GM21717 (cell line): ENCODE data around the gene LTC4S.
"Not testable (repeated sequence)": the region's sequence is repeated elsewhere in the genome, so short reads cannot be mapped to it uniquely, and the experiment has no call there.

ENCODE experiments used
- ATAC-seq: cut with Tn5 transposase; IDR thresholded peaks from one replicate; pipeline ENCODE4 v1.9.1; 2021; ENCODE audit warnings: mild to moderate bottlenecking, moderate library complexity; ENCODE audit not compliant: unreplicated experiment

Gene LTC4S

DNA sequence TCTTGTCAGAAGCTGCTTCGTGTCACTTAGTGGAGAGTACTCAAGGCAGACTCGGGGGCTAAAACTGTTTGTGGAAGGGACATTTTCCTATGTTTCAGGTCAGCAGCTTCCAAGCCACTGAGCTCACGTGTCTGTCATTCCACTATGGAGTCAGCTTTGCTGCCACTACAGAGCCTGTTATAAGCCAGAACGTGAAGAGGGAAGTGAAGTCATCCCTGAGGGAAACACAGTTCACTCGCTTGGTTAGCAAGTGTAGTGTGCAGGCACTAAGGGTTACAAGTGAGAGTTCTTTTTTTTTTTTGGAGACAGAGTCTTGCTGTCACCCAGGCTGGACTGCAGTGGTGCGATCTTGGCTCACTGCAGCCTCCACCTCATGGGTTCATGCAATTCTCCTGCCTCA is 24.5 kb upstream of the LTC4S start:
- no peak for ATAC-seq

DNA sequence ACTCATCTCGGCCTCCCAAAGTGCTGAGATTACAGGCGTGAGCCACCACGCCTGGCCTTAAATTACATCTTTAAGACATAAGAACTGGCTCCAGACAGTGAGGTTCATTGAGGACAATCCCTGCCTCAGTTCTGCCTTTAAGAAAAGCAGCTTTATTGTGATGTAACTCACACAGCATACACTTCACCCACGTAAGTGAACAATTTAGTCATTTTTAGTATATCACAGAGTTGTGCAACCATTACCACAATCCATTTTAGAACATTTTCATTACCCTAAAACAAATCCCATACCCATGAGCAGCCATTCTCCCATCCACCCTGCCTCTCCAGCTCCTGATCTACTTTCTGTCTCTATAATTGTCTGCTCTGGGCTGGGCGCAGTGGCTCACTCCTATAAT is 24.0 kb upstream of the LTC4S start:
- no peak for ATAC-seq

- ATAC-seq, result no peak
Measured at GRCh38 chr5:179771311-179771895, 22.4 kb upstream of the LTC4S start.

DNA sequence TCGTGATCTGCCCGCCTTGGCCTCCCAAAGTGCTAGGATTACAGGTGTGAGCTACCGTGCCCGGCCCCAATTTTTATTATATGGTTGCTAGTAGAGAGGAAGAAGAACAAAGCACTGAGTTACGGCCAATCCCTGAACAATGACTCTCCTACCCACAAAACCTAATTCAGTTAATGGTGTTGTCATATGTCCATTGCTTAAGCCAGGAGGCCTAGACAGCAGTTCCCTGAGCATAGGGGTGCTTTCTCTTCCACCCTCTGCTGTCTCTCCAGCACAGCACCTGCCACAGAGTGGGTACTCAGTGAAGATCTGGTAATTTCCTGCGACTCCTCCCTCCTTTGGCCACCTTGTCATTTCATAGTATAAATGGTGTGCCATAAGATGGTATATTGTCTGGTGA is 21.4 kb upstream of the LTC4S start:
- ATAC-seq, result no peak

DNA sequence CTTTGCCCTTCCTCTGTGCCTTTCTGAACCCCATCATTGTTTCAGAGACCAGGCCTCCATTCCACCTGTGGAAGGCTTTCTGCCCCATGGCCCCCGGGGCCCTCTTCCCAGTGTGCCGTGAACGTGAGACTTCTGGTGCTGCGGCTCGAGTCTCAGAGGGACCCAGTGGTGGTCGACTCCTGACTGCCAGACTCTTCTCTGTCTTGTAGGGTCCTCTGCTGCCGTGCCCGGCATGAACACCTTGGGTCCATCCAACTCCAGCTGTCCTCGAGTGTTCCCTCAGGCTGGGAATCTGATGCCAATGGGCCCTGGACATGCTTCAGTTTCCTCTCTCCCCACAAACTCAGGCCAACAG is 20.1 kb upstream of the LTC4S start:
- no peak for ATAC-seq

- ATAC-seq, result no peak
Measured at GRCh38 chr5:179774442-179774841, 19.3 kb upstream of the LTC4S start.

- ATAC-seq, result no peak
Measured at GRCh38 chr5:179776411-179776938, 17.3 kb upstream of the LTC4S start.

DNA sequence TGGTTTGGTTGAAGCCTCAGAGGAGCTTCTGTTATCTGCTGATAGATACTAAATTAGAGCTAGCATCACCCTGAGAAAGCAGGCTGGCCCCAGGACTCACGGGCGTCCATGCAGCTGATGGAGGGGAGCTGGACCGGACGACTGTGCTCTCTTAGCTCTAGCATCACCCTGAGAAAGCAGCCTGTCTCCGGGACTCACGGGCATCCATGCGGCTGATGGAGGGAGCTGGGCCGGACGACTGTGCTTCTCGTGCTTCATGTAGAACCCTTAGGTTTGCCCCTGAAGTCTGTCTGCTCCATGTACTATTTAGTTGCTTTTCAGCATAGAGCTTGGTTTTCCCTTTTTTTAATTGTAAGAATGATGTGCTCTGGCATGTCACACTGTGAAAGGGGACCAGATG is 16.3 kb upstream of the LTC4S start:
- ATAC-seq, result no peak

DNA sequence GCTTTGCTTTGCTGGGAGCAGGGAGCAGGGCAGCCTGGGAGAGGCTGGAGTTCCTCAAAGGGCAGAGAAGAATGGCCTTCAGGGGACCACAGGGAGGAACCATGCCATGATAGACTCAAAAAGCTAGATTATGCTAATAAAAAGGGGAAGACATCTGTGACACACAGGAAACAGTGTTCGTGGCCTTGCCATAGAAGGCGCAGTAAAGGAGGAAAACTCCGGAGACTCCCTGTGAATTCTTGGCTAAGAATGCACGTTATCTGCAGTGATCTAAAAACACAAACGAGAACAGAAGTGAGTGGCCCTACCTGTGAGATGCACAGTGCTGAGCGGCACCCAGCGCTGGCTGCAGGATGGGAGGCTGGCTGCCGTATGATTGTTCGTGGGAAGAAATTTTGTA is 15.9 kb upstream of the LTC4S start:
- ATAC-seq, result no peak

DNA sequence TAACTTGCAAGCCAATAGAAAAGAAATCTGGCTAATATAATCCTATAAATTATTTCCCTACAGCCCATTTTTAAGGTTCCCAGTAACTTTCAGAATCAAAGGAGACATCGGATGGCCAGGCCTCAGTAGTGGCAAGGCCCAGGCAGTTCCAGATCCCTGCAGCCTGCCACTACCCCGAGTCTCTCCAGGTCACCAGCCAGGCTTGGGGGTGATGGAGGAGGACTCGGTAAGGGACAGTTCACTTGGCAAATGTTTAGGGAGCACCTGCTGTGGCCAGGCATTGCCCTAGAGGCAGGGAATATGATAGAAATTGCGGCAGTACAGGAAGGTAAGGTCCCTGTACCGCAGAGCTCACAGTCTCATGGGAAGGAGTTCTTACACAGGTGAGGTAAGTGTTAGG is 15.2 kb upstream of the LTC4S start:
- ATAC-seq, result no peak

DNA sequence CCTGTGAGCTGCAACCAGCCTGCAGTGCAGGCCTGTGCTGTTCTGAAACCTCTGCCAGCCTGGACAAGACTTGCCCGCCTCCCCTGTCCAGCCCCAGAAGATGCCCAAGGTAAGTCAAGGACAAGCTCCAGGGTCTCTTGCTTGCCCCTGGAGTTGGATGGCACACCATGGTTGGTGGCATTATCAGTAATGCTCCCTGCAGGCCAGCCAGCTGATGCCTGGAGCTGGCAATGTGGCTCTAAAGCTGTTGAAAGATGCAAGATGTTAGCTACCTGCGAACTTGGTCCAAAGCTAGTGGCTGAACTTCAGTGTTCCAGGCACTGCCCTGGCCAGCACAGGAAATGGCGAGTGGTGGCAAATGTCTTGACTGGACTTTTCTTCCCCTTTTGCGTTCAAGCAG is 14.0 kb upstream of the LTC4S start:
- no peak for ATAC-seq

DNA sequence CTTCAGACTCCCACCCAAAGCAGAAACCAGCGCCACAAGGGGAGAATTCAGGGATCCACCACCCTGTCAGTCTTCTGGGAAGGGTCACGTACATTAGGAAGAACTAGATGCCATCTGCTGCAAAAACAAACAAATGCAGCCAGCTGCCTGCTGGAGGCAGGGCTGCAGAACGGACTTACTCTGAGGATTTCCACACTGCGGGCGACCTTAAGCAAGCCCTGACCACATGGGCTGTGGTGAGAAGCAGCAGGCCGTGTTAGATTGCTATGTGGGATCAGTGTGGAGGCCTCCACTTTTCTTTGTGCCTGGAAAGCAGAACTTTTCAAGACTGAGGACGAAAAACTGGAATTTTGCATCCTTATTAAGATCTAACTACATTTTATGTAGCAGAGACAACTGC is 13.4 kb upstream of the LTC4S start:
- ATAC-seq, result no peak

GRCh38 chr5:179781846-179782245 is 11.9 kb upstream of the LTC4S start:
- no peak for ATAC-seq

DNA sequence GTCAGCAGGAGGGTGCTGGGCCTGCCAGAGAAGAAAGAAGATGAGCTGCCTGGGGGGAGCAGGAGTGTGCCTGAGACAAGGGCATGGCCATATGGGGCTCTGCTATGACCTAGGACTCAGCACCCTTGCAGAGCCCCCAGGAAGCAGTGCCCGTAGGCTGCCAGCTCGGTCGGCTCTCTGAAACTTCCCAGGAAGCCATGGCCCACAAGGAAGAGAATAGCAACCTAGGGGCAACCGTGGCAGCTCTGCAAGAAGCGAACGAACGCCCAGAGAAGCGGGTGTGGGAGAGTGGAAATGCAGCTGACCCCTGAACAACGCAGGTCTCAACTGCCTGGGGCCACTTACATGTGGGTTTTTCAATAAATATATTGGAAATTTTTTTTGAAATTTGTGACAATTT is 10.7 kb upstream of the LTC4S start:
- no peak for ATAC-seq

DNA sequence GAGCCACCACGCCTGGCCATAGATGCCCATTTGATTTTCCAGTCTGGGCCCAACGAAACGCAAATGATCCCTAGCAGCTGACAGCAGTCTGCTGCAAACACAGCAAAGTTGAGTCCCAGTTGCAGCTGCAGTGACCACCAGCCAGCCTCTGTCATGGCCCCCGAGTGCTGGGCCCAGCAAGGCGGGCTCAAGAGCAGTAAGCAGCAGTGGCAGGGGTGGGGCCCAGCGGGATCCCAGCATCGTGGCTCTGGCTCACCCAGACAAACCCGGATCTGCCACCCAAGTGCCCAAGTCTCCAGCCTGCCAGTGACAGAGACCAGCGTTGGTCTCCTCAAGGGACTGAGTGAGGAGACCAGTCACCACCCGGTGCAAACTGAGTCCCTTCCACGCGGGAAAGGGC is 6.9 kb upstream of the LTC4S start:
- no peak for ATAC-seq

- ATAC-seq, result no peak
Measured at GRCh38 chr5:179788193-179788854, 5.5 kb upstream of the LTC4S start.

- ATAC-seq, result not testable (repeated sequence)
Measured at GRCh38 chr5:179789278-179789677, 4.5 kb upstream of the LTC4S start.

DNA sequence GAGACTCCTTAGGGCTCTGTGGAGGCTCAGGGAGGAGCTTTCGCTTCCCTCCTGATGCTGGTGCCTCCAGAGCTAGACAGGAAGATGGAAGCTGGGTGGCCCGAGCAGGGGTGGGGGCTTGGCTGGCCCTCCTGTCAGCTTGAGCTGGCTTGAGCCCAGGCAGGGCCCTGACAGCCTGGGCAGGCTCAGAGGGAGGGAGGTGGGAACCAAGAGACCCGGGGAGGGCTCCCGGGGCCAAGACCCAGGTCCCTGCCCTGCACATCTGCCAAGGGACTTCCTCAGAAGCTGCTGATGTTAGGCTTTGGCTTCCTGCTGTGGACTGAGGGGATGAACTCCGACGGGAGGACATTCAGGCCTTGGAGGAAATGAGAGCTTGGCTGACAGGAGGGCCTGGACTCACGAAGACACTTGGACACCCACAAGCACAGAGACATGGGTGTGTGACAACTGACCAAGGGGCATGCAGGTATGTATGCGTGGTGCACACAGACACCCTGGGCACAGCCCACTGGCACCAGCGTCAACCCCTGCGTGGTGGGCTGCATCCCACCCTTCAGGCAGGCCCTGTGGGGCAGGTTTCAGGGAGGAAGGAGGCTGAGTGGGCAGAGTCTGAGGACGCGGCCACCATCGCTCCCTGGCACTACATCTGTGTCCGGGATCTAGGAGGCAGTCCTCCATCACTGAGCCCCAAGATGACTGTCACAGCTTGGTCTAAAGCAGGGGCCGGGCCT is 1.7 kb upstream of the LTC4S start:
- ATAC-seq, result no peak

DNA sequence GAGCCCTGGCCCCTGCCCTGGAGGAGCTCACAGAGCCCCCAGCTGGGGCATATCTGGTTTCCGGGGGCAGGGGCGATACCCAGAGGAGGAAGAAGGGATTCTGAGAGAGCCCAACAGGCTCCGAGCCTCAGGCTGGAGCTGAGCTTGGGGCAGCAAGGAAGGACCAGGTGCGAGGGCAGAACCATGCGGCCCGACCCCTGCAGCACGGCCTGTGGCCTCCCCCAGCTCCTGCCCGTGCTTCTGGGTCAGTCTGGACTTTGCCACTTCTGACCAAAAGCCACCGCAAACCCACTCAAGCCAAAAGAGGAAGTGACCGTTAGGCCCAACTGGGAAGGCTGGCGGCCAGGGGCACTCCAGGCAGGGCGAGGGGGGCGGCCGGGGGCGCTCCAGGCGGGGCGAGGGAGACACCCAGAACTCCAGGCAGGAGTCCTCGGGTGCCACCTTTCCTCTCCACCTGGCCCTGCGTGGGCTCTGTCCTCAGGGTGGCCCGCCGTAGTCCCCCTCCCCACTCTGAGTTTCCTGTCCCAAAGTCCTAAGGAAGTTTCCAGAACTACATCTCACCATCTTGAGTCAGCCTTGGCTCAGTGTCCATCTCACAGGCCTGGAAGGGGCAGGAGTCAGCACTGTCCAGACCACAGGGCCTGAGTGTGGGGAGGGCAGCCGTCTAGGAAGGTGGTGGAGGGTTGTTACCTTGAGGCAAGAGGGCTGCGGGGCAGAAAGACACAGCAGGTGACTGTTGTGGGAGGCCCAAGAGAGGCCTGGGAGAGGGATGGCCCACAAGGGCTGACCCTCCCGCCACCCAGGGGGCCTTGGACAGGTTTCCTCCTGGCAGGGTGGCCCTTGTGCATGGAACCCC is 946 bp upstream of the LTC4S start:
- no peak for ATAC-seq

- ATAC-seq, result no peak
Measured at GRCh38 chr5:179794171-179794570, 385 bp downstream of the LTC4S start.

GRCh38 chr5:179794575-179794974 is 789 bp downstream of the LTC4S start:
- ATAC-seq, result no peak
